NCI-H345 (cell line): ENCODE results near the gene NDE1.
A peak's percentile ranks its signal among the peaks of the same experiment; 100 is the strongest.
"Not testable (repeated sequence)": the region's sequence is repeated elsewhere in the genome, so short reads cannot be mapped to it uniquely, and the experiment has no call there.

Source experiments
- DNase-seq: peaks from one replicate; lab custom pipeline; 2025; lab: John Stamatoyannopoulos, UW

NDE1 gene

DNA sequence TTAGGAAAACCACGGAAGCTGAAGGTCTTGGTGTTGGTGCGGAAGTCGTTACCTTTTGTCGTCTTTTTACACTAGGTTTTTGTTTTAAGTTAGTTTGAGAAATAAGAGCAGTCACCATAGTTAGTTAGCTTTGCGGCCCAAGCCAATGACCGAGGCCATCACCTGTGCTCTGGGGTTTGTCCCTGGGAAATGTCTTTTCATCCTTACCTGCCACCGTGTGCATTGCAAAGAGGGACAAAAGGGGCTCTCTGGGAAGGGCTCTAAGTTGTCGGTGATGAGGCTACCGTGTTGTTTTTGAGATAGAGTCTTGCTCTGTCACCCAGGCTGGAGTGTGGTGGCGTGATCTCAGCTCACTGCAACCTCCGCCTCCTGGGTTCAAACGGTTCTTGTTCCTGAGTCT, 49.8 kb downstream of the NDE1 start:
- DNase-seq, result no peak

DNA sequence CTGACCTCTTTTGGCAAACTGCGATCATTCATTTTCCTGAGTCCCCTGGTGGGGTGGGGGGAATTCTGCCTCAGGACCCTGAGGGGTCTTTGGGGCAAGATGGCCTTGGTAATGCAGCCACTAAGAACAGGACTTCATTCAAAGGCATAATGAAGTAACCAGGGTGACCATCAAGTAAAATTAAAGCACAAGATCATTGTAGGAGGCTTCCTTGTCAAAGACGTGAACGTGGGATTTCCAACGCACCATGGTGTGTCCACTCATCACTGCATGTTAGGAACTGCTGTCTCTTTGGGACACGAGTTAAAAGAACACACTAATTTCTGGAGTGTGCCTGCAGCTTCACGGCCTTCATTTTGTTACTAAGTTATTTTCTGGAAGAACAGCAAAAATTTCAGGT, 51.3 kb downstream of the NDE1 start:
- DNase-seq, result no peak

DNA sequence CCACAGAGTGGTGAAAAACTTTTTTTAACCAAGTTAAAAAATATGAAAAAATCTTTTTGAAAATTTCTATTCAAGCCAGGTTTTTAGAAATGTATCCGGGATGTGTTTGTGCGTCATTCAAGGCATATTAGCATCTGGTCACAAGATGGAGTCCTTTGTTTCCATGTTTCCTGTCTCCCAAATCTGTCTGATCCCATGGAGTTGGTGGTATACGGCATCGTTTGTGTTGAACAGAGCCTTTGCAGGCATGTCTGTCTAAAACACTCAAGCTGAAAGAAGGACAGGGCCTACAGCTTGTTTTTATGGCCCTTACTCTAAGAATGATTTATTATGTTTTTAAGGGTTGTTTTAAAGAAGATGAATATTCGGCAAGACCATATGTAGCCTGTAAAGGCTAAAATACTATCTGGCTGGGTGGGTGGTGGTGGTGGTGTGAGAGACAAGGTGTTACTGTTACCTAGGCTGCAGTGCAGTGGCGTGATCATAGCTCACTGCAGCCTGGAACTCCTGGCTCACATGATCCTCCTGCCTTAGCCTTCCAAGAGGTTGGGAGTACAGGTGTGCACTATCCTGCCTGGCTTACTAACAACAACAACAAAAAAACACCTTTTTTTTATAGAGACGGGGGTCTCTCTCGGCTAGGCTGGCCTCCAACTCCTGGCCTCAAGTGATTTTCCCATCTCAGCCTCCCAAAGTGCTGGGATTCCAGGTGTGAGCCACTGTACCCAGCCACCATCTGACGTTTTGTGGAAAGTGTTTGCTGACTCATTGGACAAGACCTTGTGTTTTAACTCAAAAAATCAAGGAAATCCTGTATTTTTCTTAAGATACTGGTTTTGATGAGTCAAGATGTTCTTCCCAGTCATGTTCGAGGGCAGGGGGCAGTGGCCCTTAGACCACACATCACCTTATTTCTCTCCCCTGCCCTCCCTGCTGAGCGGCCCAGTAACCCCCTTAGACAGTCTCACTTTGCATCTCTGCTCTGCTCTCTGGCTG, 52.2 kb downstream of the NDE1 start:
- DNase-seq, result no peak

DNA sequence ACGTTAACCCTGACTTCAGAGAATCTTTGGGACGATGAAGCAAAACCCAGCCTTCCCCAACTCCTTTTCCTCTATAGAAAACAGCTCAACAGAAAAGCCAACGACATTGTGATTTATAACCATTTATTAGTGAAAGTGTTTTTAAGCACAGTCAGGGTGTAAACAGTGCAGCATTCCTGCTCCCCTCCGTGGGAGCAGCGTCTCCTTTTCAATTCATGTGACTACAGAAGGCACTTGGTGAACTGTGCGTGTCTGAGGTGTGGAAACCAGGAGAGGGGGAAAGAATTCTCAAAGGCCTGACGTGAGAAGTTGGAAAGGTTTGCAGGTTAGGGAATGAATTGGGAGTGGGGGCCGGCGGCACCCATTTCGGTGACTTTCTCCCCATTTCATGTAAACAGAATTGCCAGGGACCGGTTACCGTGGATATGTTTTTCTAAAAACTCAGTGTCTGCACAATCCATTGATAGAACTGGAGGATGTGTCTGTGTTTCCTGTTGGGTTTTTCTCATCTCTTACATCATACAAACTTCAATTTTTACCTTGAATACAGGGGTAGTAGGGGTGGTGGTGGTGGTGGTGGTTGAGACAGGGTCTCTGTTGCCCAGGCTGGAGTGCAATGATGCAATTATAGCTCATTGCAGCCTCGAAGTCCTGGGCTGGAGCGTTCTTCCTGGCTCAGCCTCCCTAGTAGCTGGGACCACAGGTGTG, 53.1 kb downstream of the NDE1 start:
- no peak for DNase-seq

DNA sequence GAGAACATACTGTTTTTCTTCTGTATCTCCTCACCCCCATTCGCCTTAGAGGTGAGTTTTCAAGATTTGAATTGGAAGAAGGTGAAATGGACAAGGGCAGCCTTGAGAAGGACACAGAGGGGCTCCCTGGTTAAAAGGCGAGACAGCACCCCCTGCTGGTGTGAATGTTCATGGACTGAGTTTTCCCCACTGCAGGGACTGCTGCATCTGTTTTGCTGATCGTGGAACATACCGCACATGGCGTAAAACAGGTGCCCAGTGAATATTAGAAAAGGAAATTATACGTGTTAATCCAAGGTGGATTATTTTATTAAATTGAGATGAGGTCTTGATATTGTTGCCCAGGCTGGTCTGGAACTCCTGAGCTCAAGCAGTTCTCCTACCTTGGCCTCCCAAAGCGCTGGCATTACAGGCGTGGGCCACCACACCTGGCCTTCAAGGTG, 54.5 kb downstream of the NDE1 start:
- peak; percentile 39 for DNase-seq

DNA sequence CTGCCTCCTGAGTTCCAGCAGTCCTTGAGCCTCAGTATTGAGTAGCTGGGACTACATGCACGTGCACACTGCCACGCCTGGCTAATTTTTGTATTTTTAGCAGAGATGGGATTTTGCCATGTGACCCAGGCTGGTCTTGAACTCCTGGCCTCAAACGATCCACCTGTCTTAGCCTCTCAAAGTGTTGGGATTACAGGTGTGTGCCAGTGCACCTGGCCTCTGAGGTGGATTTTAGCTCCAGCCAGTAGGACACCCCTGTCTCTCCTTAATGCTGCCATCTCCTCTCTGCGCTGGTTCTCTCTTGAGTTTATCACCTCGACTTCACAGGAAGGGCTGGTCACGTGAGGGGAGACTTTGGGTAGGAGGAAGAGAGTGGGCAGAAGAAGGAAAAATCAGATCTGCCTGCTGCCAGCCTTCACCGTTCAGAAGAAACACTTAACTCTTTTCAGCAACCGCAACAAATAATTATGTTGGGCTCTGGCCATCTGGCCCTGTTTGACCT, 55.1 kb downstream of the NDE1 start:
- no peak for DNase-seq

DNA sequence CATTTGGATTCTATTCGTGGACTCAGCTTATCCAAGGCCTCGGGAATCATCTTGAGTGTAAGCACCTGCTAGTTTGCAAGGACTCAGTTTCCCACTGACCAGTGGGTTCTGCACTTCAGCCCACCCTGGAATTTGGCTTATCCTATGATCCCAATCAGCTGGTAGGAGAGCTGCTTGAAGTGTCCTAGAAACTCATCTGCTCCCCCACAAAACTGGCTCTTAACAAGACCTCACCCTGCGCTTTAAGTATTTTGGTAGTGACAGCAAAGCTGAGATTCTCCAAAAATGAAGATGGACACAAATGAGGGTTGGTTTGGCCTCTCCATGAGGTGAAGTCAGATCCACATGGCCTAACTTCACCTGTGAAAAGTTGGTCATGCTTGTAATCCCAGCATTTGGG, 57.3 kb downstream of the NDE1 start:
- DNase-seq, result no peak

DNA sequence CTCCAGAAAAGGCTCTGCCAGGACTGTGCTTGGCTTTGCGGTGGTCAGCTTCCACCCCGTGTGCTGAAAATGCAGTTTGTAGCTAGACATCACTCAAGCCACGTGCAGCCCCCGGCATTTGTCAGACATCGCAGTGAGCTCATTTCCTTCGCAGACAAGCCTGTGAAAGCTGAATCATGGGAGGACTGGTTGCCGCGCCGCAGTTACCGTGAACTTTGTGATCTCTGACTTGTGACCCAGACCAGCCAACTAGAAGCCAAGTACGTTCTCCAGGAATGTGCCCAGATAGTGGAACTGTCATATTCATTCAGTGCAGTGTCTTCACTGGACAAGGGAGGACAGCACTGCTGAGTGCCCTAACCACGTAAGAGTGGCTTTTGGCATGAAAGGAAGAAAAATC, 58.1 kb downstream of the NDE1 start:
- DNase-seq, result no peak

DNA sequence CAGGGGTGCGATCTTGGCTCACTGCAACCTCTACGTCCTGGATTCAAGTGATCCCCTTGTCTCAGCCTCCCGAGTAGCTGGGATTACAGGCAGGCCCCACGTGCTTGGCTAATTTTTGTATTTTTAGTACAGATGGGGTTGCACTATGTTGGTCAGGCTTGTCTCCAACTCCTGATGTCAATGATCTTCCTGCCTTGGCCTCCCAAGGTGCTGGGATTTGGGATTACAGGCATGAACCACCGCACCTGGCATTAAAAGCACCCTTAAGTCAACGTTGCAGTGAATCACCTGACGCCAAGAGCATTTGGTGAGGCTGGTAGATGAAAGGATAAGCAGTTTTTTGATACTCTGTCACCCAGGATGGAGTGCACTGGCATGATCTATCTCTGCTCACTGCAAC, 59.0 kb downstream of the NDE1 start:
- DNase-seq, result no peak

DNA sequence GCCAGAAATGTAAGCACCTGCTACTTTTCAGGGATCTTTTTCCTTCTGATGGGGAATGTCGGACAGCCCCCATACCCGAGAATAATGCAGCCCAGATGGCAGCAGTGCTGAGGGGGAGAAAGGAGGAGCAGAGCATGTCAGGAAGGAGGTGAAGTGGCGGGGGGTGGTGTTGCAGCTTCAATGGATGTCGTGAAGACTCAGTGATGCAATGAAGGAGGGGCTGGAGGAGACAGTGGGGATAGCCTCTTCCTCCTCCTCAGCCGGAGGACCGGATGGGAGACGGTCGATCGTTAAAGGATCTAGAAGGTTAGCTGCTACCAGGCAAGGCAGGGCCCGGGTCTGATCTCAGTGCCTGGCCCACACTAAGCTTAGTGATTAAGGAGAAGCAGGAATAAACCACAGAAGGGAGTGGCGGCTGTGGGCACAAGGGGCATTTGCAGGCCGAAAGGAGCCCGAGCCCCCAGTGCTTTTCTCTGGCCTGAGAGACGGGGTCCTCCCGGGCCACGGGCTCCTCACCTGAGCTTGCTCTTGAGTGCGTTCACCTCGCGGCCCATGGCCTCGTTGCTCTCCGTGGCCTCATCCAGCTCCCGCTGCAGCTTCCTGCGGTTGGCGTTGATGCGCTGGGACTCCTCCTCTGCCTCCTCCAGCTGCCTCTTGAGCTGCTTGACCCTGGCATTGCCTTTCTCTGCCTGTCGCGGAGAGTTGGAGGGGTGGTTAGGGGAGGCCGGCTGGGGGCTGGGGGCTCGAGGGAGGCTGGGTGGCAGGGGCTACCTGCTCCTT, 64.5 kb downstream of the NDE1 start:
- DNase-seq, result no peak

DNA sequence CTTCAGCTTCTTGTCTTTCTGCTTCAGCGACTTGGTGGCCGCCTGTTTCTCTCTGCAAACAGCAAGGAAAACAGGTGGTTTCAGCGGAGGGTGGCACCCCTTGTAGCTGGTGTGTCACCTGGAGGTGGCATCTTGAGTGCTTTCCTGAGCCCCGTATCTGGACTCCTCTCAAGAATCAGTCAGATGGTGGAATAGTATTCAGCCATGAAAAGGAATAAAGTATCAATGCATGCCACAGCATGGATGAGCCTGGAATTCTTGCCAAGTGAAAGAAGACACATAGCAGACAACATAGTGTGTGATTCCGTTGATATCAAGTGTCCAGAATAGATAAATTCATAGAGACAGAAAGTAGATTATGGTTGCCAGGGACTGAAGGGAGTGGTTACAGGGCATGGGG, 65.2 kb downstream of the NDE1 start:
- DNase-seq, result no peak

DNA sequence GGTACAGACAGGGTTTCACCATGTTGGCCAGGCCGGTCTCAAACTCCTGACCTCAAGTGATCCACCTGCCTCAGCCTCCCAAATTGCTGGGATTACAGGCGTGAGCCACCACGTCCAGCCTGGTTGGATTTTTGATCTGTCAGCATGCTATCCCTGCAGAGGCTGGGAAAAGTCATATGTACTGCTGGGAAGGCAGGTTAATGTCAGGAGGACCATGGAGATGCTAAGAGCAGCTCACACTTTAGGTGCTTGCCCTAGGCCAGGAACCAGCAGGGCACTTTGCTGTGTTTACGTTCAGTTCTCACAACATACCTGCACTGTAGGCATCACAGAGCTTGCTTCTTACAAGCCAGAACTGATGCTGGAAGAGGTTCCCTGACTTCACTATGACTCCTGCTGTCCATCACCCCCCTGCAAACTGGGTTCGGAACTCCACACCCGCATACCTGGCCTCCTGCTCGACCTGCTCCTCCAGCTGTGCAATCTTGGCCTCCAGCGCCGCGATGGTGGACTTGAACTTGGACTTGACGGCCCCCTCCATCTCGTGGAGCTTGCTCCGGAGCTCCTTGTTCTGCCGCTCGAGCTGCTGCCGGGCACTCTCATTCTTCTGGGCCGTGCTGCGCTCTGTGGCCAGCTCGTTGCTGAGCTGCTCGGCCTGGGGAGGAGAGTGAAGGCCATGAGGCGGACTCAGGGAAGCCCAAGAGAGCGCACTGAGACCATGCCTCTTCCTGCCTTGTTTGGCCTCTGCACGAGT, 66.8 kb downstream of the NDE1 start:
- no peak for DNase-seq

DNA sequence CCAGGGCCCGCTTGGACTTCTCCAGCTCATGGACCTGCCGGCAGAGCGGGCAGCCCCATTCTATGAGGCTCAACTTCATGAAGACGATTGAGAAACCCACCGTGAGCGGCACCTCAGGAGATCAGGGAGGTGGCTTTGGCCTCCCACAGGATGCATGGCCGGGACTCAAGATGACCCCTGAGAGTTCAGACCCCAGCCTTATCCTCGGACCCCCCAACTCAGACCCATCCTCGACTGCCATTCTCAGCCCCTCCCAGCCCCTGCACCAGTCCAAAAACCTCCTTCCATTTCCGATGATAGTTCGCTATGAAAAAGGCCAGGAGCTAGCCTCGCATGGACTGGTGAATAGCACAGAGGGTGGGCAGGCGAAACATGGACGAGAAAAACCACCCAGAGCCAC, 71.0 kb downstream of the NDE1 start:
- DNase-seq, result no peak

DNA sequence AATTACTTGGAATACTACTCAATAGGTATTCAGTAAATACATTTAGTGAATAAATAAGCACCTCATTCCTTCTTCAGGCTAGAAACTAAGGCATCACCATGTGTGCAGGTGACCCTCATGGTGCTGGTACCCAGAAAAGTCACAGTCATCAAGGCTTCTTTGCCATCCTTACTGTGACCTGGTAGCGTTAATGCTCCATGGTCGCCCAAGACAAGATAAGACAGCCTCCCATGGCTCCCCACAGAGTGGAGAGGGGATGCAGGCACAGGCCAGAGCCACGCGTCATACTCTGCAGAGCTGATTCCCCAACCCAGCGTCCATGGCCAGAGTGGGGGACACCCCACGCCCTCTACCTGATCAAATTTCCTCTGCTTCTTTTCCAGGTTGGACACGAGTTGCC, 73.8 kb downstream of the NDE1 start:
- DNase-seq, result no peak

DNA sequence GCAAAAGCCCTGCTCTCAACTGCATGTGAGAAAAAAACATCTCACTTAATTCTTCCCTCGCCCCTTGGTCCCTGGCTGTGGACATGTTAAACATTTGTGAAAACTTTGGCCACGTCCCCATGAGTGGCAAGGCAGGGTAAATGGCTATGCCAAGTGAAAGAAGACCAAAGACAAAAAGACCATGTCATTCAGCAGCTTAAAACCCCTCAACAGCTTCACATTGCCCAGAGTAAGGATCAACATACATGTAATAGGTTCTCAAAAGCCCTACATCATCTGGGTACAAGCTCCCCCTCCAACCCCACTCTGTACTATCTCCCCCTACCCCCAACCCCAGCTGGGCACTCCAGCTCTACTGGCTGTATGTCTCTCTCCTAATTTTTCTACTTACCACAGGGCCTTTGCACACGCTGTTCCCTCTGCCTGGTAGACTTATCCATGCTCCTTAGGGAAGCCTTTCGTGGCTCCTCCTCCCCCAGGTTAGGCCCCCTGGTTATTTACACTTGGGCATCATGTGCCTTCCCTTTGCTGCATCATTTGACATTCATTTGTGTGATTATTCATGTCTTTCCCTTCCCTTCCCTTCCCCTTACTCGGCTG, 75.7 kb downstream of the NDE1 start:
- DNase-seq, result no peak

DNA sequence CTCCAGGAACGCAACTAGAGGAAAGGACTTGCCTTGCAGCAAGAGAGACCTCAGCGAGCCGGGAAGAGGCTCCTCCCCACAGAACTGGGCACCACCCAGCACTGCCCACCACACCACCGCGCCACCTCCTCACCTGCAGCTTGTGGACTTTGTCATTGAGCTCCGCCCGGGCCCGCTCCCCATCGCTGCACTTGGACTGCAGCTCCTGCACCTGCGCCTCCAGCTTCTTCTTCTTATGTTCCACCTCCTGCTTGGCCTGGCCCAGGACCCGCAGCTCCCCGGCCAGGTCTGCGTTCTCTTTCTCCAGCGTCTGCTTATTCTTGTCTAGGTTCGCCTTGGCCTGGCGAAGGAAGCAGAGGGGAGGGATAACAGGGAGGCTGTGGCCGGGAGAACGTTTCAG, 76.7 kb downstream of the NDE1 start:
- no peak for DNase-seq

DNA sequence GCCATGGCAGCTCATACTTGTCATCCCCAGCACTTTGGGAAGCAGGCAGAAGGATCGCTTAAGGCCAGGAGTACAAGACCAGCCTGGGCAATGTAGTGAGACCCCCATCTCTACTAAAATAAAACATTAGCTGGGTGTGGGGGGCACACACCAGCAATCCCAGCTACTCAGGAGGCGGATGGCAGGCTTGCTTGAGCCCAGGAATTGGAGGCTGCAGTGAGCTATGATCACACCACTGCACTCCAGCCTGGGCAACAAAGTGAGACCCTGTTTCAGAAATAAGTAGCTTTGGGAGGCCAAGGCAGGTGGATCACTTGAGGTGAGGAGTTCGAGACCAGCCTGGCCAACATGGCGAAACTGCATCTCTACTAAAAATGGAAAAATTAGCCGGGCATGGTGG, 77.7 kb downstream of the NDE1 start:
- not testable (repeated sequence) for DNase-seq

DNA sequence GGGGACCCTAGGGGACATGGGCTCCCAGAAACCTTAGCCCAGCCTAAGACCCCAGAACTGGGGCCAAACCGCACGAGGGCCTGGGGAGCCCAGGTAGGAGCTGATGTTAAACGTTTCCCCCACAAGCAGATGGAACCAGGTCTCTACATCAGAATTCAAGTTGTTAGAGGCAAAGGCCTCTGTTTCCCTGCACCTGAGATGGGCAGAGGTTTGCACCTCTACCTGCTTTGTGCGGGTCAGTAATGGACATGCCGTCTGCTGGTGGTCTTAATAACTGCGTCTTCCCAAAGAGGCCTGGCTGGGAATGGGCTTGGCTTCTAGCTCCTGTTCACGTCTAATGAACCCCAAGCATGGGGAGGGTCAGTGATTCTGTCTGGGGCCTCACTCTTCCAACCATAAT, 79.1 kb downstream of the NDE1 start:
- no peak for DNase-seq

DNA sequence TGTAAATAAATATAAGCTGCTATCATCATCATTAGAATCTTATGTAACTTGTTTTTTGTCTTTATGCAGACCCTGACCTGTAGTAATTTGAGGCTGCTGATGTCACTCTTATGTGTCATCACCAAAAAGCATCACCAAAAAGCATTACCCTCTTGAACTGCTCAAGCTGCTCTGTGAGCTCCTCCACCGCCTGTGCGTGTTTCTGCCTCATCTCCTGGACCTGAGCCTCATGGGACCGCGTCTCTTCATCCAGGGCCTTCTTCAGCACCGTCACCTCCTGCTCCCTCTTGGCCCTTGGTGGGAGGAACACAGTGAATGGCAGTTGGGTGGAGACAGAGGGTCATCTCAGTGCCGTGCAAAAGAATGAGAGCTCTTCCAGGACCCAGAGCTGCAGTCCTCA, 82.4 kb downstream of the NDE1 start:
- no peak for DNase-seq

DNA sequence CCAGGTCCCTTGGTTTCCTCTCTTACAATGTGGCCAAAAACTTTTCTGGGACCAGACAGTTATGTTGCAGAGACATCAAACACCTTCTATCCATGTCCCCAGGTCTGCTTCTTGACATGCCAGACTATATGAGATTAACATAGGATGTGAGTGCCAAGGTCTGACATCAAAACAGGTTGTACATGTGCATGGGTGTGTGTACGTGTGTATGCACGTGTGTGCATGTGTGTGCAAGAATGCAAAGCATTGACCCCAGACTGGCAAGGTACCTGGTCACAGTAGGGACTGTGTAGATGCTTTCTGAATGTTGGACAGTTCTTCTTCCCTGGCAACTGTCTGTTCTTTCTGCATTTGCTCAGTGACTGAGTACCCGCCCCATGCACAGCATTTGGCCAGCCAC, 85.6 kb downstream of the NDE1 start:
- DNase-seq, result no peak

DNA sequence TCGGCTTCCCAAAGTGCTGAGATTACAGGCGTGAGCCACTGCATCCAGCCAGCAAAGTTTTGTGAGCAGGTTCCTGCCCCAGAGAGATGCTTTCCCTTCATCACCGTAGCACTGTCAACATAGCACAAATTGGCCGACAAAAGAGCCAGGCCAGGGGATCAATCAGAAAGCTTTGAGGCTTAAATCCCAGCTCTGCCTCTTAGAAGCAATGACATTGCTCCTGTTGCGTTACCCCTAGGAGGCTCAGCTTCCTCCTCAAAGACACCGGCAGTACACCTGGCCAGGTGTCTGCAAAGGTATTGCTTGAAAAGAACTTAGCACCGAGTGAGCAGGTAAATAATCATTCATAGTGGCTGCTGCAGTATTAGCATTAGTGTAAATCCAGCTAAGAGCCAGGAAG, 86.5 kb downstream of the NDE1 start:
- DNase-seq, result no peak
